Gastrocnemius medialis (tissue), 4 donors: ENCODE data around the gene SLC2A4RG.

Source experiments
- POLR2A ChIP-seq, 2 donors: fragments of 450-650 bp; IDR thresholded peaks; one replicate each; pipeline ENCODE4 v1.6.1; 2017; ENCODE audit warnings: antibody characterized with exemption in 2 of 2, mild to moderate bottlenecking in 2 of 2, moderate library complexity in 2 of 2
- TF ChIP-seq, protein P1 (sequence below), 5 experiments: fragments of 450-650 bp in 3 of 5; fragments of 200-600 bp in 2 of 5; sonication (generic) in 2 of 5; IDR thresholded peaks in 4 of 5; conservative IDR thresholded peaks in 1 of 5; 1 replicate in 4 of 5; 2 replicates in 1 of 5; pipeline ENCODE4 v1.5.1; 2016 to 2019; ENCODE audit warnings: antibody characterized with exemption in 5 of 5, mild to moderate bottlenecking in 3 of 5, moderate library complexity in 3 of 5

DNA sequence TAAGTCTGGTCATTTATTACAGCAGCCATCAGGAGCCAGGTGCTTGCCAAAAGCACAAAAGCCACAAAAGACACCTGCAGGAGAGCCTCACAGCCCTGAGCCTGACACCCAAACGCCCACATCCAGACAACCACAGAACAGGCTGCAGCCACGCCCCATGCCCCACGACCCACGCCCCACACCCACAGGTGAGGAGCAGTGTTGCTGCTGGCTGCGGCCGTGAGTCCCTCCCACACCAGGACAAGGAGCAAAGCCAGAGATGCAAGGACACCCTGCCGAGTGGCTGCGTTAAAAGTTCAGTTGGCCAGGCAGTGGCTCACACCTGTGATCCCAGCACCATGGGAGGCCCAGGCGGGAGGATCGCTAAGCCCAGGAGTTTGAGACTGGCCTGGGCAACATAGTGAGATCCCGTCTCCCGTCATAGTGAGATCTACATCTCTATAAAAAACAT, 43.0 kb downstream of the SLC2A4RG start:
- TF ChIP-seq, protein P1, sequence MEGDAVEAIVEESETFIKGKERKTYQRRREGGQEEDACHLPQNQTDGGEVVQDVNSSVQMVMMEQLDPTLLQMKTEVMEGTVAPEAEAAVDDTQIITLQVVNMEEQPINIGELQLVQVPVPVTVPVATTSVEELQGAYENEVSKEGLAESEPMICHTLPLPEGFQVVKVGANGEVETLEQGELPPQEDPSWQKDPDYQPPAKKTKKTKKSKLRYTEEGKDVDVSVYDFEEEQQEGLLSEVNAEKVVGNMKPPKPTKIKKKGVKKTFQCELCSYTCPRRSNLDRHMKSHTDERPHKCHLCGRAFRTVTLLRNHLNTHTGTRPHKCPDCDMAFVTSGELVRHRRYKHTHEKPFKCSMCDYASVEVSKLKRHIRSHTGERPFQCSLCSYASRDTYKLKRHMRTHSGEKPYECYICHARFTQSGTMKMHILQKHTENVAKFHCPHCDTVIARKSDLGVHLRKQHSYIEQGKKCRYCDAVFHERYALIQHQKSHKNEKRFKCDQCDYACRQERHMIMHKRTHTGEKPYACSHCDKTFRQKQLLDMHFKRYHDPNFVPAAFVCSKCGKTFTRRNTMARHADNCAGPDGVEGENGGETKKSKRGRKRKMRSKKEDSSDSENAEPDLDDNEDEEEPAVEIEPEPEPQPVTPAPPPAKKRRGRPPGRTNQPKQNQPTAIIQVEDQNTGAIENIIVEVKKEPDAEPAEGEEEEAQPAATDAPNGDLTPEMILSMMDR (IDR thresholded peaks at IDR 0.05 in 4 of 5, conservative IDR thresholded peaks at IDR 0.05 in 1 of 5) = no peak
- no peak for TF ChIP-seq POLR2A (IDR thresholded peaks at IDR 0.05)
